Measurements from ENCODE around the gene SLC25A25.
"Not testable (repeated sequence)": the region's sequence is repeated elsewhere in the genome, so short reads cannot be mapped to it uniquely, and the experiment has no call there.

SLC25A25 gene

GRCh38 chr9:128066713-128067644 is 1.1 kb upstream of the SLC25A25 start, which contains the start of gene NAIF1:
NAIF1 (minus strand) TSS chr9:128067320; CDS start chr9:128067101, 219 bp downstream.
- Histone ChIP-seq H3K27me3 (ENCODE audit: control insufficient read depth, insufficient read depth, low read length) (no peaks in the 10 kb centered on the region), H3K27ac (ENCODE audit: low read length) (peak within 1 kb of the TSS; percentile 91), H3K9me3 (ENCODE audit: control insufficient read depth, low read depth, low read length) (no peaks in the 10 kb centered on the region), H3K4me1 (ENCODE audit: control insufficient read depth, low read depth, low read length) (peaks cover 11% of the 10 kb centered on the region), H3K9ac (ENCODE audit: low read length) (peak within 1 kb of the TSS; percentile 82), H3K4me3 (ENCODE audit: low read length) (peak within 1 kb of the TSS; percentile 81), H3K36me3 (ENCODE audit: control insufficient read depth, low read depth, low read length) (no peaks in the 10 kb centered on the region)

GRCh38 chr9:128068386-128069205 is 564 bp downstream of the SLC25A25 start:
- Histone ChIP-seq H3K4me1 (ENCODE audit: control insufficient read depth, low read depth, low read length) (peaks cover 21% of the 10 kb centered on the region), H3K36me3 (ENCODE audit: control insufficient read depth, low read depth, low read length) (no peaks in the 10 kb centered on the region), H3K27me3 (ENCODE audit: control insufficient read depth, insufficient read depth, low read length) (no peaks in the 10 kb centered on the region), H3K27ac (ENCODE audit: low read length) (no peak overlapping the region), H3K4me3 (ENCODE audit: low read length) (peak overlapping the region; percentile 68), H3K9ac (ENCODE audit: low read length) (peak overlapping the region; percentile 38), H3K9me3 (ENCODE audit: control insufficient read depth, low read depth, low read length) (no peaks in the 10 kb centered on the region)

- Histone ChIP-seq H3K36me3 (ENCODE audit: control insufficient read depth, low read depth, low read length) (no peaks in the 10 kb centered on the region), H3K4me3 (ENCODE audit: low read length) (no peak overlapping the region), H3K9ac (ENCODE audit: low read length) (no peak overlapping the region), H3K9me3 (ENCODE audit: control insufficient read depth, low read depth, low read length) (no peaks in the 10 kb centered on the region), H3K27ac (ENCODE audit: low read length) (no peak overlapping the region), H3K4me1 (ENCODE audit: control insufficient read depth, low read depth, low read length) (peaks cover 21% of the 10 kb centered on the region), H3K27me3 (ENCODE audit: control insufficient read depth, insufficient read depth, low read length) (no peaks in the 10 kb centered on the region)
Measured at GRCh38 chr9:128070874-128071273, 2.8 kb downstream of the SLC25A25 start.

- not testable (repeated sequence) for H3K4me3 ChIP-seq (ENCODE audit: low read length); H3K27me3 ChIP-seq (ENCODE audit: control insufficient read depth, insufficient read depth, low read length); H3K36me3 ChIP-seq (ENCODE audit: control insufficient read depth, low read depth, low read length); H3K9ac ChIP-seq (ENCODE audit: low read length); H3K27ac ChIP-seq (ENCODE audit: low read length); H3K9me3 ChIP-seq (ENCODE audit: control insufficient read depth, low read depth, low read length)
- peaks cover 18% of the 10 kb centered on the region for H3K4me1 ChIP-seq (ENCODE audit: control insufficient read depth, low read depth, low read length)
Measured at GRCh38 chr9:128071475-128071874, 3.4 kb downstream of the SLC25A25 start.

- Histone ChIP-seq H3K27ac (ENCODE audit: low read length) (no peak overlapping the region), H3K27me3 (ENCODE audit: control insufficient read depth, insufficient read depth, low read length) (no peaks in the 10 kb centered on the region), H3K4me3 (ENCODE audit: low read length) (no peak overlapping the region), H3K36me3 (ENCODE audit: control insufficient read depth, low read depth, low read length) (no peaks in the 10 kb centered on the region), H3K4me1 (ENCODE audit: control insufficient read depth, low read depth, low read length) (peaks cover 18% of the 10 kb centered on the region), H3K9ac (ENCODE audit: low read length) (peak overlapping the region; percentile 6), H3K9me3 (ENCODE audit: control insufficient read depth, low read depth, low read length) (no peaks in the 10 kb centered on the region)
Measured at GRCh38 chr9:128072144-128073021, 4.4 kb downstream of the SLC25A25 start.

- peaks cover 21% of the 10 kb centered on the region for H3K4me1 ChIP-seq (ENCODE audit: control insufficient read depth, low read depth, low read length)
- no peaks in the 10 kb centered on the region for H3K36me3 ChIP-seq (ENCODE audit: control insufficient read depth, low read depth, low read length)
- no peak overlapping the region for H3K4me3 ChIP-seq (ENCODE audit: low read length)
- no peak overlapping the region for H3K27ac ChIP-seq (ENCODE audit: low read length)
- no peaks in the 10 kb centered on the region for H3K9me3 ChIP-seq (ENCODE audit: control insufficient read depth, low read depth, low read length)
- H3K9ac ChIP-seq (ENCODE audit: low read length): no peak overlapping the region
- H3K27me3 ChIP-seq (ENCODE audit: control insufficient read depth, insufficient read depth, low read length): no peaks in the 10 kb centered on the region
Measured at GRCh38 chr9:128073253-128073886, 5.3 kb downstream of the SLC25A25 start.

- Histone ChIP-seq H3K27me3 (ENCODE audit: control insufficient read depth, insufficient read depth, low read length) (no peaks in the 10 kb centered on the region), H3K36me3 (ENCODE audit: control insufficient read depth, low read depth, low read length) (no peaks in the 10 kb centered on the region), H3K27ac (ENCODE audit: low read length) (no peak overlapping the region), H3K4me3 (ENCODE audit: low read length) (no peak overlapping the region), H3K9me3 (ENCODE audit: control insufficient read depth, low read depth, low read length) (no peaks in the 10 kb centered on the region), H3K9ac (ENCODE audit: low read length) (no peak overlapping the region), H3K4me1 (ENCODE audit: control insufficient read depth, low read depth, low read length) (peaks cover 4% of the 10 kb centered on the region)
Measured at GRCh38 chr9:128077847-128078503, 9.9 kb downstream of the SLC25A25 start.

- H3K4me3 ChIP-seq (ENCODE audit: low read length): no peak overlapping the region
- H3K4me1 ChIP-seq (ENCODE audit: control insufficient read depth, low read depth, low read length): peaks cover 3% of the 10 kb centered on the region
- no peak overlapping the region for H3K9ac ChIP-seq (ENCODE audit: low read length)
- no peak overlapping the region for H3K27ac ChIP-seq (ENCODE audit: low read length)
- no peaks in the 10 kb centered on the region for H3K27me3 ChIP-seq (ENCODE audit: control insufficient read depth, insufficient read depth, low read length)
- H3K36me3 ChIP-seq (ENCODE audit: control insufficient read depth, low read depth, low read length): no peaks in the 10 kb centered on the region
- H3K9me3 ChIP-seq (ENCODE audit: control insufficient read depth, low read depth, low read length): no peaks in the 10 kb centered on the region
Measured at GRCh38 chr9:128078504-128079434, 10.7 kb downstream of the SLC25A25 start.

GRCh38 chr9:128080206-128080605 is 12.2 kb downstream of the SLC25A25 start:
- Histone ChIP-seq H3K27ac (ENCODE audit: low read length) (no peak overlapping the region), H3K4me3 (ENCODE audit: low read length) (no peak overlapping the region), H3K9ac (ENCODE audit: low read length) (no peak overlapping the region), H3K27me3 (ENCODE audit: control insufficient read depth, insufficient read depth, low read length) (no peaks in the 10 kb centered on the region), H3K9me3 (ENCODE audit: control insufficient read depth, low read depth, low read length) (no peaks in the 10 kb centered on the region), H3K36me3 (ENCODE audit: control insufficient read depth, low read depth, low read length) (no peaks in the 10 kb centered on the region), H3K4me1 (ENCODE audit: control insufficient read depth, low read depth, low read length) (peaks cover 3% of the 10 kb centered on the region)
